H9 (cell line): ENCODE measurements around the gene LNX2. TPM values are rescaled to one million over a fixed set of nuclear protein-coding genes. Genes with fewer than 3 reads are reported as not detected.
A peak's percentile ranks its signal among the peaks of the same experiment; 100 is the strongest.

Source experiments
- DNase-seq: peaks from one replicate; pipeline ENCODE4 v3.0.0-alpha.2; 2017
- H2AFZ ChIP-seq: one replicate; pipeline ENCODE4 v1.6.1; 2013; ENCODE audit warnings: mild to moderate bottlenecking, low read length, control low read depth, moderate library complexity
- H2AK5ac ChIP-seq: 2 replicates; pipeline ENCODE4 v1.6.1; 2013; ENCODE audit warnings: low read length, control low read depth, mixed read lengths; ENCODE audit not compliant: insufficient read length
- H2BK120ac ChIP-seq: one replicate; pipeline ENCODE4 v1.6.1; 2013; ENCODE audit warnings: low read depth, mild to moderate bottlenecking, low read length, control low read depth, inconsistent platforms; ENCODE audit not compliant: poor library complexity, severe bottlenecking
- H2BK12ac ChIP-seq: 2 replicates; pipeline ENCODE4 v1.6.1; 2013; ENCODE audit warnings: low read length, control low read depth, mixed read lengths, low read depth; ENCODE audit not compliant: insufficient read length
- H2BK15ac ChIP-seq: 2 replicates; pipeline ENCODE4 v1.6.1; 2013; ENCODE audit warnings: low read depth, low read length, control low read depth
- H2BK20ac ChIP-seq: one replicate; pipeline ENCODE4 v1.6.1; 2013; ENCODE audit warnings: low read depth, mild to moderate bottlenecking, low read length, control low read depth, inconsistent platforms; ENCODE audit not compliant: poor library complexity, severe bottlenecking
- H2BK5ac ChIP-seq: 2 replicates; pipeline ENCODE4 v1.6.1; 2013; ENCODE audit warnings: low read length, control low read depth, mixed read lengths; ENCODE audit not compliant: insufficient read length
- H3K14ac ChIP-seq: 2 replicates; pipeline ENCODE4 v1.6.1; 2013; ENCODE audit warnings: low read length, control low read depth; ENCODE audit not compliant: insufficient read depth
- H3K18ac ChIP-seq: 2 replicates; pipeline ENCODE4 v1.6.1; 2013; ENCODE audit warnings: low read depth, mild to moderate bottlenecking, mixed read lengths, low read length, control low read depth; ENCODE audit not compliant: insufficient read length
- H3K23ac ChIP-seq: 2 replicates; pipeline ENCODE4 v1.6.1; 2013; ENCODE audit warnings: low read length, control low read depth, mixed read lengths, low read depth; ENCODE audit not compliant: insufficient read length
- H3K23me2 ChIP-seq: 2 replicates; pipeline ENCODE4 v1.6.1; 2013; ENCODE audit warnings: low read depth, mild to moderate bottlenecking, mixed read lengths, low read length, control low read depth; ENCODE audit not compliant: insufficient read length, poor library complexity, severe bottlenecking
- H3K27ac ChIP-seq: 2 replicates; pipeline ENCODE4 v1.5.1; 2013; ENCODE audit warnings: low read length, control low read depth, mixed read lengths, low read depth; ENCODE audit not compliant: insufficient read length
- H3K27me3 ChIP-seq: 2 replicates; pipeline ENCODE4 v1.6.1; 2013; ENCODE audit warnings: low read length, control low read depth, inconsistent platforms; ENCODE audit not compliant: insufficient read depth
- H3K4ac ChIP-seq: 2 replicates; pipeline ENCODE4 v1.6.1; 2013; ENCODE audit warnings: low read depth, mild to moderate bottlenecking, control low read depth, inconsistent platforms, low read length, moderate library complexity
- H3K4me1 ChIP-seq: 2 replicates; pipeline ENCODE4 v1.6.1; 2013; ENCODE audit warnings: low read length, control low read depth, inconsistent platforms; ENCODE audit not compliant: insufficient read depth
- H3K4me2 ChIP-seq: 2 replicates; pipeline ENCODE4 v1.6.1; 2013; ENCODE audit warnings: low read length, control low read depth, mixed read lengths; ENCODE audit not compliant: insufficient read length, insufficient read depth
- H3K56ac ChIP-seq: 2 replicates; pipeline ENCODE4 v1.6.1; 2013; ENCODE audit warnings: low read depth, mild to moderate bottlenecking, mixed read lengths, low read length, control low read depth; ENCODE audit not compliant: insufficient read length
- H3K79me1 ChIP-seq: 2 replicates; pipeline ENCODE4 v1.6.1; 2013; ENCODE audit warnings: low read depth, mild to moderate bottlenecking, moderate library complexity, low read length, control low read depth, inconsistent platforms; ENCODE audit not compliant: insufficient read depth, poor library complexity, severe bottlenecking
- H3K79me2 ChIP-seq: 2 replicates; pipeline ENCODE4 v1.6.1; 2013; ENCODE audit warnings: low read length, control low read depth, inconsistent platforms; ENCODE audit not compliant: insufficient read depth
- H3K9ac ChIP-seq: 2 replicates; pipeline ENCODE4 v1.6.1; 2013; ENCODE audit warnings: low read length, control low read depth, mixed read lengths; ENCODE audit not compliant: insufficient read length; ENCODE audit errors: extremely low read depth
- H3K9me3 ChIP-seq: one replicate; pipeline ENCODE4 v1.6.1; 2013; ENCODE audit warnings: low read depth, low read length, inconsistent platforms; ENCODE audit not compliant: control insufficient read depth
- H3T11ph ChIP-seq: one replicate; pipeline ENCODE4 v1.6.1; 2013; ENCODE audit warnings: mild to moderate bottlenecking, low read length, control low read depth, inconsistent platforms
- H4K20me1 ChIP-seq: one replicate; pipeline ENCODE4 v1.6.1; 2013; ENCODE audit not compliant: control insufficient read depth, insufficient read length, insufficient read depth
- H4K5ac ChIP-seq: 2 replicates; pipeline ENCODE4 v1.6.1; 2013; ENCODE audit warnings: low read depth, mild to moderate bottlenecking, mixed read lengths, low read length, control low read depth; ENCODE audit not compliant: insufficient read length
- H4K8ac ChIP-seq: replicated peaks from 2 replicates; pipeline ENCODE4 v1.6.1; 2013; ENCODE audit warnings: low read length, control low read depth, mixed read lengths, low read depth; ENCODE audit not compliant: insufficient read length
- H4K91ac ChIP-seq: 2 replicates; pipeline ENCODE4 v1.6.1; 2013; ENCODE audit warnings: low read depth, mild to moderate bottlenecking, moderate library complexity, mixed read lengths, low read length, control low read depth; ENCODE audit not compliant: insufficient read length
- H3K27ac Mint-ChIP-seq, 3 experiments: 2 replicates in 2 of 3; 3 replicates in 1 of 3; pipeline ENCODE4 v1.8.0; 2020 to 2021; ENCODE audit warnings: mixed read lengths in 3 of 3, mild to moderate bottlenecking in 1 of 3, moderate library complexity in 1 of 3
- H3K27me3 Mint-ChIP-seq: 2 replicates; pipeline ENCODE4 v1.8.0; 2021; ENCODE audit warnings: low read depth, mild to moderate bottlenecking, moderate library complexity, mixed read lengths
- H3K36me3 Mint-ChIP-seq, 3 experiments: 2 replicates in 2 of 3; 3 replicates in 1 of 3; pipeline ENCODE4 v1.8.0; 2020 to 2021; ENCODE audit warnings: low read depth in 3 of 3, mixed read lengths in 3 of 3; ENCODE audit not compliant: insufficient read depth in 1 of 3
- H3K4me1 Mint-ChIP-seq, 2 experiments: 2 replicates each; pipeline ENCODE4 v1.8.0; 2020; ENCODE audit warnings: mixed read lengths in 2 of 2
- H3K4me3 Mint-ChIP-seq, 2 experiments: 2 replicates in 1 of 2; 3 replicates in 1 of 2; pipeline ENCODE4 v1.8.0; 2020 to 2021; ENCODE audit warnings: mild to moderate bottlenecking in 2 of 2, mixed read lengths in 2 of 2, moderate library complexity in 1 of 2
- H3K9me3 Mint-ChIP-seq, 2 experiments: 2 replicates in 1 of 2; 3 replicates in 1 of 2; pipeline ENCODE4 v1.8.0; 2020; ENCODE audit warnings: mild to moderate bottlenecking in 2 of 2, mixed read lengths in 2 of 2, moderate library complexity in 1 of 2
- WGBS: extraction: QIAGEN DNeasy Blood & Tissue Kit; methylation state at CpG from one replicate; pipeline ENCODE4 v1.1.7; 2013; ENCODE audit warnings: missing lambda C conversion rate, low lambda C conversion rate, mixed read lengths; ENCODE audit not compliant: insufficient read length; ENCODE audit errors: extremely low coverage; 5-methylcytosine and 5-hydroxymethylcytosine counted together
- total RNA-seq: library from RNA; stranded (reverse); gene quantifications from 2 replicates; pipeline ENCODE4 v1.2.1, GENCODE V29; 2021
- TF ChIP-seq, protein P1 (sequence below): fragments of 200-600 bp; sonication (generic); conservative IDR thresholded peaks from 3 replicates; pipeline ENCODE4 v1.8.0; 2021; ENCODE audit warnings: antibody characterized with exemption, mild to moderate bottlenecking

Gene LNX2
- total RNA-seq, 1 experiment from 2014 or later, result 12.4 TPM

DNA sequence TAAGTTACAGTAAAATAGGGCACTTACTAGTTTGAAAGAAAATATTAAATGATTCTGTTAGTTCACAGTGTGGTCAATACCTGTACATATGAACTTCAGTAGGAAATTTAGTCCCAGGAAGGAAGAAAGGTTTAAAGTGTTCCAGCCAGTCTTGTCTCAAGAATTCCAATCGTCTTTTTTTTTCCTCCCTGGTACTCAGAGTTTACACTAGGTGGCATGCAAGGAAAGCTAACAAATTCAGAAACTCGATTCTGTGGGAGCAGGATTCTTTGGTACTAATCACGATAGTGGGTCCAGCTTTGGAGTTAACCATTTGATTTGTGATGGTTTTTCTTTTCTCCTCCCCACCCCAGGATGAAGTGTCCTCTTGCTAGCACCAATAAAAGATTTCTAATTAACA lies 45.0 kb upstream of the LNX2 start:
- peak overlapping the region in 1 of 3 experiments; percentile 21; a peak in 1 of 7 replicates for H3K27ac Mint-ChIP-seq
- H4K8ac ChIP-seq, result no peak overlapping the region
- H3K23ac ChIP-seq, result no peak overlapping the region
- H3K9me3 Mint-ChIP-seq, result no peaks in the 10 kb centered on the region
- H3K4me1 ChIP-seq, result no peaks in the 10 kb centered on the region
- no peak overlapping the region for H4K5ac ChIP-seq
- no peak overlapping the region for H2BK5ac ChIP-seq
- TF ChIP-seq, protein P1, sequence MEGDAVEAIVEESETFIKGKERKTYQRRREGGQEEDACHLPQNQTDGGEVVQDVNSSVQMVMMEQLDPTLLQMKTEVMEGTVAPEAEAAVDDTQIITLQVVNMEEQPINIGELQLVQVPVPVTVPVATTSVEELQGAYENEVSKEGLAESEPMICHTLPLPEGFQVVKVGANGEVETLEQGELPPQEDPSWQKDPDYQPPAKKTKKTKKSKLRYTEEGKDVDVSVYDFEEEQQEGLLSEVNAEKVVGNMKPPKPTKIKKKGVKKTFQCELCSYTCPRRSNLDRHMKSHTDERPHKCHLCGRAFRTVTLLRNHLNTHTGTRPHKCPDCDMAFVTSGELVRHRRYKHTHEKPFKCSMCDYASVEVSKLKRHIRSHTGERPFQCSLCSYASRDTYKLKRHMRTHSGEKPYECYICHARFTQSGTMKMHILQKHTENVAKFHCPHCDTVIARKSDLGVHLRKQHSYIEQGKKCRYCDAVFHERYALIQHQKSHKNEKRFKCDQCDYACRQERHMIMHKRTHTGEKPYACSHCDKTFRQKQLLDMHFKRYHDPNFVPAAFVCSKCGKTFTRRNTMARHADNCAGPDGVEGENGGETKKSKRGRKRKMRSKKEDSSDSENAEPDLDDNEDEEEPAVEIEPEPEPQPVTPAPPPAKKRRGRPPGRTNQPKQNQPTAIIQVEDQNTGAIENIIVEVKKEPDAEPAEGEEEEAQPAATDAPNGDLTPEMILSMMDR, result peak; percentile 55
- H2BK12ac ChIP-seq, result no peak overlapping the region
- H4K20me1 ChIP-seq, result no peaks in the 10 kb centered on the region
- H3K18ac ChIP-seq, result no peak overlapping the region
- no peaks in the 10 kb centered on the region for H3K9me3 ChIP-seq
- no peak overlapping the region for H2AFZ ChIP-seq
- H3K27ac ChIP-seq, result no peak overlapping the region
- no peak overlapping the region for H3K4me2 ChIP-seq
- H3K23me2 ChIP-seq, result no peaks in the 10 kb centered on the region
- H2BK120ac ChIP-seq, result no peak overlapping the region
- H4K91ac ChIP-seq, result no peak overlapping the region
- H2BK15ac ChIP-seq, result no peak overlapping the region
- no peaks in the 10 kb centered on the region for H3K79me1 ChIP-seq
- no peak overlapping the region for H3K14ac ChIP-seq
- H3K27me3 ChIP-seq, result no peaks in the 10 kb centered on the region
- H3K27me3 Mint-ChIP-seq, result no peaks in the 10 kb centered on the region
- WGBS, result no CpG with 5 or more reads among the region's 3 CpGs
- H3T11ph ChIP-seq, result no peak overlapping the region
- H3K4me3 Mint-ChIP-seq, result no peak overlapping the region
- H3K4me1 Mint-ChIP-seq, result peaks cover 8 to 14% of the 10 kb centered on the region in 2 experiments; a peak in 3 of 4 replicates
- no peak overlapping the region for H3K4ac ChIP-seq
- H2AK5ac ChIP-seq, result no peak overlapping the region
- no peak overlapping the region for H2BK20ac ChIP-seq
- DNase-seq, result no peak
- H3K36me3 Mint-ChIP-seq, result peaks cover 8 to 14% (median 10%) of the 10 kb centered on the region in 3 experiments; a peak in 6 of 7 replicates
- H3K9ac ChIP-seq, result no peak overlapping the region
- H3K56ac ChIP-seq, result no peak overlapping the region
- H3K79me2 ChIP-seq, result no peaks in the 10 kb centered on the region
